Left lung (tissue), 10 donors: ENCODE data around the gene HIGD1A. TPM values are rescaled to one million over a fixed set of nuclear protein-coding genes. Genes with fewer than 3 reads are reported as not detected.

ENCODE experiments used
- ATAC-seq: fragments of 200-7000 bp; cut with Tn5 transposase; one replicate; pipeline ENCODE4 v1.9.1; 2020; ENCODE audit warnings: moderate library complexity
- DNase-seq, 4 donors: peaks; one replicate each; pipeline ENCODE4 v3.0.0-alpha.2; 2013 to 2020
- H3K27ac ChIP-seq, 2 donors: fragments of 200-600 bp; sonication (generic) in 1 of 2; one replicate each; pipeline versions ENCODE4 v1.5.0 to v1.8.0; 2020 to 2021
- H3K27me3 ChIP-seq, 2 donors: fragments of 200-600 bp; sonication (generic) in 1 of 2; one replicate each; pipeline versions ENCODE4 v1.5.0 to v1.8.0; 2020 to 2021
- H3K36me3 ChIP-seq, 2 donors: fragments of 200-600 bp; sonication (generic) in 1 of 2; one replicate each; pipeline versions ENCODE4 v1.5.0 to v1.8.0; 2020 to 2021
- H3K4me1 ChIP-seq, 2 donors: fragments of 200-600 bp; one replicate each; pipeline ENCODE4 v1.8.0; 2021
- H3K4me3 ChIP-seq, 2 donors: fragments of 200-600 bp; sonication (generic) in 1 of 2; one replicate each; pipeline versions ENCODE4 v1.5.0 to v1.8.0; 2020 to 2021; ENCODE audit warnings: mild to moderate bottlenecking in 1 of 2
- H3K9me3 ChIP-seq, 2 donors: fragments of 200-600 bp; sonication (generic) in 1 of 2; one replicate each; pipeline versions ENCODE4 v1.5.0 to v1.8.0; 2020 to 2021
- intact Hi-C, 2 donors: fragments of 100-400 bp; cut with DNase I; formaldehyde crosslinking; loops; one replicate each; pipeline versions ENCODE4 v1.11.2 to v1.14.2; 2022
- polyA plus RNA-seq, 6 donors: library from polyadenylated mRNA; unstranded; fragments of 120-200 nt; gene quantifications; one replicate each; pipeline ENCODE4 v1.2.1, GENCODE V29; 2013; ENCODE audit not compliant: insufficient read length in 6 of 6
- total RNA-seq, 2 donors: library from RNA; stranded (reverse); fragmentation: NEBNext Ultra II Directional; extraction: Animal tissue kit (Norgen Biotek cat#: 25700); gene quantifications; one replicate each; pipeline ENCODE4 v1.2.1, GENCODE V29; 2021
- TF ChIP-seq, protein P1 (sequence below), 2 donors: fragments of 200-600 bp; sonication (generic) in 1 of 2; IDR thresholded peaks; one replicate each; pipeline versions ENCODE4 v1.5.0 to v1.8.0; 2021; ENCODE audit warnings: antibody characterized with exemption in 2 of 2
- donor health status: DM: no; HTN: yes; CAD: no.
- donor health status: DM: no; HTN: no; CAD: no.

The HIGD1A gene
- total and polyA plus RNA-seq, 8 donors, result 77.7 to 99.1 (median 92.5) TPM

DNA sequence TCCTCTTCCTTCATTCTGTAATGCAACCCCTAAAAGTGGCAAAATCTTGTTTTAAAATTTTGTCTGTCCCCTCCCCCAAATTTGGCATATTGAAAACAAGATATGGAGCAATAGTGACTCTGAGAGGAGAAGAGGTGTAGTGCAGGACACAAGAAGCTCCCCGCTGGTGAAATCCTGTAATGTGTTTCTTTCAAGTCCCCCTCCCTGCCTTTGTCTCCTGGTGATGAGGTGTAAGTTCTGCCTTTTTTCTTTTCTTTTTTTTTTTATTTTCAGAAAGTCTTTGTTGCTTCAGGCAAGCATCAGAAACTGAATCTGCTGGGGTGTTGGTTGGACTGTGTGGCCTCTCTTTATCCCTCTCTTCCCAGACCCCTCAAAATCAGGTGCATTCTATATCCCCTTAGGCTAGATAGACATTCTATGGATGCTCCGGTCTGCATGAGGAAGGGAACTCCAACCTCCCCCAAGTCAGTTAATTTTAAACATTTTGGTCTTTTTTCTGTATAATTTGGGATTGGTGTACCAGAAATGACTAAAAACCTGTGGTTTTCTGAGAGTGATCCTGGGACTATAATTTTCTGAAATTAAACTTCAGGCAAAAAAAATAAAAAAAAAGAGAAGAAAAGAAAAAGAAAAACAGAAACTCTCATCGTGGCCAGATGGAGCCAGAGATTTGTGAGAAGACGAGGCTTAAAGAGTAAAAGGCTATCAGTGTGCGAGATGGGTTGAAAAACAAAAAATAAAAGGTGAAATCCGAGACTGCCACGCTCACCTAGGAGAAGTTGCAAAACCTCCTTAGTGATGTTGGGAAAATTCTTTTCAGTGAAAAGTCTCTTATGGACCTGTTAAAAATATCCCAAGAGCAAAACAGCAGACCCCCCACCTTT, 26.4 kb upstream of the HIGD1A start:
- H3K27me3 ChIP-seq, result no peaks in the 10 kb centered on the region
- H3K27ac ChIP-seq, result no peak overlapping the region
- H3K4me1 ChIP-seq, result peaks cover 0 to 6% of the 10 kb centered on the region in 2 donors
- ATAC-seq (peak; percentile 82), DNase-seq (peak in 1 of 4 donors; percentile 26)
- TF ChIP-seq, protein P1, sequence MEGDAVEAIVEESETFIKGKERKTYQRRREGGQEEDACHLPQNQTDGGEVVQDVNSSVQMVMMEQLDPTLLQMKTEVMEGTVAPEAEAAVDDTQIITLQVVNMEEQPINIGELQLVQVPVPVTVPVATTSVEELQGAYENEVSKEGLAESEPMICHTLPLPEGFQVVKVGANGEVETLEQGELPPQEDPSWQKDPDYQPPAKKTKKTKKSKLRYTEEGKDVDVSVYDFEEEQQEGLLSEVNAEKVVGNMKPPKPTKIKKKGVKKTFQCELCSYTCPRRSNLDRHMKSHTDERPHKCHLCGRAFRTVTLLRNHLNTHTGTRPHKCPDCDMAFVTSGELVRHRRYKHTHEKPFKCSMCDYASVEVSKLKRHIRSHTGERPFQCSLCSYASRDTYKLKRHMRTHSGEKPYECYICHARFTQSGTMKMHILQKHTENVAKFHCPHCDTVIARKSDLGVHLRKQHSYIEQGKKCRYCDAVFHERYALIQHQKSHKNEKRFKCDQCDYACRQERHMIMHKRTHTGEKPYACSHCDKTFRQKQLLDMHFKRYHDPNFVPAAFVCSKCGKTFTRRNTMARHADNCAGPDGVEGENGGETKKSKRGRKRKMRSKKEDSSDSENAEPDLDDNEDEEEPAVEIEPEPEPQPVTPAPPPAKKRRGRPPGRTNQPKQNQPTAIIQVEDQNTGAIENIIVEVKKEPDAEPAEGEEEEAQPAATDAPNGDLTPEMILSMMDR (IDR thresholded peaks at IDR 0.05), result peak in 1 of 2 donors; percentile 15
- no peaks in the 10 kb centered on the region for H3K9me3 ChIP-seq
- no peak overlapping the region for H3K4me3 ChIP-seq
- H3K36me3 ChIP-seq, result no peaks in the 10 kb centered on the region
- intact Hi-C loops, result loop anchor here in 1 of 2 donors (5.0 kb wide), 1 partner anchor 52 kb away; no protein-coding TSS in a partner anchor

DNA sequence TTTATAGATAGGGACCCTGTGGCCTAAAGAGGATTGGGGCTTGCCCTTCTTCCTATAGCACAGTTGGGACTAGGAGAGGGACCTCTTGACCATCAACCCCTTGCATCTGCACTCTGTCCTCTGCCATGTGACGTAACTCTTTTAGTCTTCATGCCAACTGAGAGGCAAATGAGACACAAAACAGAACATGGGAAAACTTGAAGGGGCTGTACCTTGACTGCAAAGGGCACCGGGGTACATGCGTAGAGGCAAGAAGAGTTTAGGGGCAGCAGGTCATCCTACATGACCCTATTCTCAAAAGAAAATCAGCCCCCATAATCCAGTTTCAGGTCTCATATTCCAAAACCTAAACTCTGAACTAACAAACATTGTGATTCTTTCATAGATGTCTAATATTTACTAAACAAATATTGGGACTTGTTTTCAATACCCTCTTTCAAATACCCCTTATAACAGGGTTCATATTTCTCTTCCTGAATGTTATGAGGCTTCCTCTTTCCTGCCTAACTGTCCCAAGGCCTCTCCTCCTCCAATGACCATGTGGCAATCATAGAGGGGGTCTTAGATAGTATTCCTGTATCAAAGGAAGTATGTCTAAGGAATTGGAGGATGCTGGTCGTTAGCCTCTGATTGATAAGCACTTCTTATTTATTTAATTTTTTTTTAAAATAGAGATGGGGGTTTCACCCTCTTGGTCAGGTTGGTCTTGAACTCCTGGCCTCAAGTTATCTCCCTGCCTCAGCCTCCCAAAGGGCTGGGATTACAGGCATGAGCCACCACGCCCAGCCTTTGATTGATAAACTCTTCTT, 25.5 kb upstream of the HIGD1A start:
- Histone ChIP-seq H3K4me3 (no peak overlapping the region), H3K4me1 (peaks cover 0 to 6% of the 10 kb centered on the region in 2 donors), H3K9me3 (no peaks in the 10 kb centered on the region), H3K36me3 (no peaks in the 10 kb centered on the region), H3K27ac (no peak overlapping the region), H3K27me3 (no peaks in the 10 kb centered on the region)
- intact Hi-C loops, result loop anchor here in 1 of 2 donors (5.0 kb wide), 1 partner anchor 52 kb away; no protein-coding TSS in a partner anchor
- ATAC-seq, result no peak
- no peak for DNase-seq
- TF ChIP-seq, protein P1 (IDR thresholded peaks at IDR 0.05), result no peak

DNA sequence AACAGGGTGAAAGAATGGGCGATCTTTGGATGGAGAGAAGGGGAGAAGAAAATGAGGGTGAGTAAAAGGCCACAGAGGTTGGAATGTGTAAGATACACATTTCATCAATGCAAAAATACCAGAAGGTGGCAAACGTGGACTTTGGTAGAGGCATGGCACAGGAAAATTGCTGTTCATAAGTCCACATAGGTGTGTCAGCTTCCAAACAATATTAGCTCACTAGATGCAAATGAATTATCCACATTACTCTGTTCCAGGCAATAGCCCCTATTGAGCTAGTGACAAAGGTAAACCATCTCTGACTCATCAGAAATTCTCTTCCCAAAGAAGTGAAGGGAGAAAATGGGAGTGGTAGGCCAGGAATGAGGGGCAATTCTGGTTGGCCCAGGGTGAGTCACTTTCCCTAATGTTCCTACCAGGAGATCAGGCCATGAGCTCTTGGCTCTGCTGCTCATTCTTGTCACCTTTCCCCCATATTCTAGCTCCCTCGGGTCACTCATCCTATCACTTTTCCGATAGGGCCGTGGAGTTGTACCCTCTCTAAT, 24.9 kb upstream of the HIGD1A start:
- H3K27me3 ChIP-seq, result no peaks in the 10 kb centered on the region

DNA sequence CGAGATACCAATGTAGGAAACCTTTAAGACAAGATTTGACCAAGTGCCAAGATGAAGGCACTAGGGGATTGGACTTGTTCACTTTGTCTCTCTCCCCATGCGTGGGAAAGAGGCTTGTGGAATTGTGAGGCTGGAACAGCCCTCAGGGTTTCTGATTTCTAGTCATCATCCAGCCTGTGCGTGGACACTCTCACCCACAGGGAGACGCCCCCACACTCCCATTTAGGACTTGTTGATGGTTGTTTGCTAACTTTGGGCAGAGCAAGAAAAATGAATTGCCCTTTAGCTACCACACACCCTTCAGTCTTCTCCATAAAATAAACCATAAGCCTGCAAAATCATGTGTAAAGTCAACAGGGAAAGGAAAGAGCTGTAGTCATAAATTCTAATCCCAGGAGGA, 23.4 kb upstream of the HIGD1A start:
- H3K27ac ChIP-seq, result no peak overlapping the region
- no peaks in the 10 kb centered on the region for H3K36me3 ChIP-seq
- peaks cover 0 to 6% of the 10 kb centered on the region in 2 donors for H3K4me1 ChIP-seq
- TF ChIP-seq, protein P1 (IDR thresholded peaks at IDR 0.05), result no peak
- DNase-seq (no peak), ATAC-seq (no peak)
- no peaks in the 10 kb centered on the region for H3K9me3 ChIP-seq
- H3K27me3 ChIP-seq, result no peaks in the 10 kb centered on the region
- H3K4me3 ChIP-seq, result no peak overlapping the region
- intact Hi-C loops, result no loop called here

More for the DNA sequence above, 24.9 kb upstream of the HIGD1A start:
- Histone ChIP-seq H3K36me3 (no peaks in the 10 kb centered on the region), H3K4me1 (peaks cover 0 to 6% of the 10 kb centered on the region in 2 donors), H3K4me3 (no peak overlapping the region), H3K9me3 (no peaks in the 10 kb centered on the region), H3K27ac (no peak overlapping the region)
- intact Hi-C loops, result no loop called here
- ATAC-seq (no peak), DNase-seq (no peak)
- TF ChIP-seq, protein P1 (IDR thresholded peaks at IDR 0.05), result no peak
